GM19099 (cell line): ENCODE measurements around the gene GALC.

Experiments used
- POLR2A ChIP-seq: IDR thresholded peaks from 3 replicates; pipeline ENCODE4 v1.6.1; 2011; ENCODE audit warnings: low read depth; ENCODE audit not compliant: insufficient read length; ENCODE audit errors: extremely low read depth

Gene GALC

GRCh38 chr14:87916886-87917275, 76.1 kb downstream of the GALC start:
- TF ChIP-seq POLR2A, result no peak

GRCh38 chr14:87916103-87916885, 76.7 kb downstream of the GALC start:
- no peak for TF ChIP-seq POLR2A

GRCh38 chr14:87908550-87908949, 84.4 kb downstream of the GALC start:
- TF ChIP-seq POLR2A, result no peak

GRCh38 chr14:87901652-87902051, 91.3 kb downstream of the GALC start:
- no peak for TF ChIP-seq POLR2A

GRCh38 chr14:87901236-87901635, 91.7 kb downstream of the GALC start:
- TF ChIP-seq POLR2A, result no peak

- TF ChIP-seq POLR2A, result no peak
Observed at GRCh38 chr14:87899228-87899627, 93.8 kb downstream of the GALC start.

GRCh38 chr14:87898301-87898700, 94.7 kb downstream of the GALC start:
- TF ChIP-seq POLR2A, result no peak

GRCh38 chr14:87896393-87897380, 96.3 kb downstream of the GALC start:
- no peak for TF ChIP-seq POLR2A

GRCh38 chr14:87894920-87895319, 98.1 kb downstream of the GALC start:
- no peak for TF ChIP-seq POLR2A

- TF ChIP-seq POLR2A, result no peak
Observed at GRCh38 chr14:87892763-87893162, 100.2 kb downstream of the GALC start.

- no peak for TF ChIP-seq POLR2A
Observed at GRCh38 chr14:87888136-87888999, 104.6 kb downstream of the GALC start.

- no peak for TF ChIP-seq POLR2A
Observed at GRCh38 chr14:87883750-87884149, 109.2 kb downstream of the GALC start.
